Astrocyte of the cerebellum (primary cell): Measurements from ENCODE around the gene PMP22.

ENCODE experiments used
- DNase-seq: peaks from one replicate; pipeline ENCODE4 v3.0.0-alpha.2; 2011; ENCODE audit warnings: low read depth
- H3K4me3 ChIP-seq: 2 replicates; pipeline ENCODE4 v1.5.1; 2011; ENCODE audit warnings: mild to moderate bottlenecking, low read depth, low read length, moderate library complexity
- CTCF ChIP-seq: IDR thresholded peaks from 2 replicates; pipeline ENCODE4 v1.5.1; 2012; ENCODE audit warnings: low read length, low read depth, moderate library complexity, mild to moderate bottlenecking; ENCODE audit errors: missing control alignments
- in situ Hi-C: cut with HindIII; loops from 2 replicates; pipeline ENCODE4 v1.10.0; 2017; ENCODE audit warnings: low sequenced_read_pairs

The PMP22 gene

DNA sequence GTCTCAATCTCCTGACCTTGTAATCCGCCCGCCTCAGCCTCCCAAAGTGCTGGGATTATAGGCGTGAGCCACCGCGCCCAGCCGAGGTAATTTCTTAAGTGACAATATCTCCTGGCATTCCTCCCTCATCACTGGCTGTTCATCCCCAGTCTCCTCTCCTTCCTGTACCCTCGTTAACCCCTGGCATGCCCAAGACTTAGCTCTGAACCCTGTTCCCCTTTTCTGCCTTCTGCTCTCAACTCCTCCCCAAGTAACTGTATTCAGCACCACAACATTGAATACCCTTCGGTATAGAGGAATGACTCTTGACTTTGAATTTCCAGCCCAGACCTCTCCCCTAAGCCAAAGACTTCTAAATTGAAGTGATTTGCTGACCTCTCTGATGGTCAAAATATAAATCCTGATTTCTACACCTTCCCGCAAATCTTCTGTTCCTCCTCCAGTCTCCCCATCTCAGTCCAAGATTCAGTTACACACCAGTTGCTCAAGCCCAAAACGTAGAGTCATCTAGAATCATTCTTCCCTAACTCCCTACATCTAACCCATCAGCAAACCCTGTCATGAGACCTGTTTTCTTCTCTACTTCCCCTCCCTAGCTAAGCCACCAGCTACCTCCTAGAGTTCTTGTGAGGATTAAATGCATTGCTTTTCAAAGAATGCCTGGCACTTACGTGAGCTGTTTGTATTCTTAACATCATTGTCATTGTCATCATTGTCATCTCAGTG lies 14.8 kb downstream of the PMP22 start:
- no peak for DNase-seq
- in situ Hi-C loops: loop anchor here (25.0 kb wide), 1 partner anchor 237 kb away; no protein-coding TSS in a partner anchor
- H3K4me3 ChIP-seq: no peak overlapping the region
- no peak for TF ChIP-seq CTCF

GRCh38 chr17:15249487-15249886 lies 15.6 kb downstream of the PMP22 start:
- H3K4me3 ChIP-seq: no peak overlapping the region
- DNase-seq: no peak
- in situ Hi-C loops: no loop called here
- TF ChIP-seq CTCF: no peak

DNA sequence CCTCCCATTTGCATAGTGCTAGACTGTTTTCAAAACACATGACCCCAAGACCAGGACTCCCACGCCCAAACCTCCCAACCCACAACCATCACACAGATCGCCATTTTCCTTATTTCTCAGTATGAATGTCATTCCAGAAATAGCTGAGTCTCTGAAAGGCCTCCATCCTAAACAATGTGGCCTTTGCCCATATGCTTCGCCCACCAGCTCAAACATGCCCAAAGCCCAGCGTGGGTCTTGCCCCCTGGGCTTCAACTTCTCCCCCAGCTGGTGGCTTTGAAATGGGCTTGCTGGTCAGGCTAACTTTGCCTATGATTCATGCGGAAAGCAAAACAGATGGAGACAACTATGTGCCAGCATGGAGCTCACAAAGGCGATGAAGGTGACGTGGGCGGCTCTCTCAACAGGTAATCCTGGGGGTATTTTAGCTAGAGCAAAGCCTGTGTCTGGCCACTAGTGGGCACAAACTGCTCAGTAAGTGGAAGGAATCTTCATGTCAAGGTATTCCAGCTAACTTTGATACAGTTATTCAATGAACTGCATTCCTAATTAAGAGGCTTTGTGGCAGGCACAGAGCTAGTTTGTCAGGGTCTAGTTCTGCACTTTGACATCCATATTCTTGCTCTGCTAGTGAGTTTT lies 17.1 kb downstream of the PMP22 start:
- H3K4me3 ChIP-seq: no peak overlapping the region
- peak; percentile 64 for TF ChIP-seq CTCF
- in situ Hi-C loops: no loop called here
- no peak for DNase-seq

GRCh38 chr17:15245054-15245453 lies 20.1 kb downstream of the PMP22 start:
- no peak for TF ChIP-seq CTCF
- in situ Hi-C loops: no loop called here
- no peak for DNase-seq
- H3K4me3 ChIP-seq: no peak overlapping the region

DNA sequence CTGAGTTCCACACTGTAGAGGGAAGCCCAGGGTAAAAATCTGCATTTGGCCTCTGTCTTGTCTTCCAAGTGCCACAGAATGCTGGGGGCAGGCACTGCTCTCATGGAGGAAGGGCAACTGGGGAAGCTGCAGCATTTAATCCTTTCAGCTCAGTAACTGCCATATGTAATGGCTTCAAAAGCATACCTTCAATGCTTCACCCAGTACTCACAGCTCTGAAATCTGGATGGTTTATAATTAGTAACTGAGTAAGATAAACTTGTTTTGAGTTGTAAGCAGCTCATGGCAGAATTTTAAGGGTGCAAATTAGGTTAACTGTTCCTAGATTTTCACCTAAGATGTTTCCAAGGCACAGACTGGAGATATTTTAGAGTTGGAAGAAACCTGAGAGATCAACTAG lies 24.5 kb downstream of the PMP22 start:
- no peak for TF ChIP-seq CTCF
- in situ Hi-C loops: no loop called here
- no peak overlapping the region for H3K4me3 ChIP-seq
- no peak for DNase-seq

GRCh38 chr17:15239491-15239890 lies 25.6 kb downstream of the PMP22 start:
- no peak for TF ChIP-seq CTCF
- no peak overlapping the region for H3K4me3 ChIP-seq
- no peak for DNase-seq
- in situ Hi-C loops: no loop called here
